Embryonic facial prominence (tissue), 1 donor: ENCODE measurements around the gene TMX1.
"Not testable (repeated sequence)": the region's sequence is repeated elsewhere in the genome, so short reads cannot be mapped to it uniquely, and the experiment has no call there.

Experiments used
- DNase-seq: peaks from one replicate; pipeline ENCODE4 v3.0.0-alpha.2; 2016; ENCODE audit errors: extremely low spot score

The TMX1 gene

GRCh38 chr14:51239813-51240803 lies at the start of gene TMX1:
Gene TMX1, plus strand, starts transcription at chr14:51240247. Its CDS starts 46 bp downstream, at chr14:51240293.
- peak; percentile 98 for DNase-seq

- DNase-seq, result no peak
Observed at GRCh38 chr14:51201890-51202289, 38.2 kb upstream of the TMX1 start.

DNA sequence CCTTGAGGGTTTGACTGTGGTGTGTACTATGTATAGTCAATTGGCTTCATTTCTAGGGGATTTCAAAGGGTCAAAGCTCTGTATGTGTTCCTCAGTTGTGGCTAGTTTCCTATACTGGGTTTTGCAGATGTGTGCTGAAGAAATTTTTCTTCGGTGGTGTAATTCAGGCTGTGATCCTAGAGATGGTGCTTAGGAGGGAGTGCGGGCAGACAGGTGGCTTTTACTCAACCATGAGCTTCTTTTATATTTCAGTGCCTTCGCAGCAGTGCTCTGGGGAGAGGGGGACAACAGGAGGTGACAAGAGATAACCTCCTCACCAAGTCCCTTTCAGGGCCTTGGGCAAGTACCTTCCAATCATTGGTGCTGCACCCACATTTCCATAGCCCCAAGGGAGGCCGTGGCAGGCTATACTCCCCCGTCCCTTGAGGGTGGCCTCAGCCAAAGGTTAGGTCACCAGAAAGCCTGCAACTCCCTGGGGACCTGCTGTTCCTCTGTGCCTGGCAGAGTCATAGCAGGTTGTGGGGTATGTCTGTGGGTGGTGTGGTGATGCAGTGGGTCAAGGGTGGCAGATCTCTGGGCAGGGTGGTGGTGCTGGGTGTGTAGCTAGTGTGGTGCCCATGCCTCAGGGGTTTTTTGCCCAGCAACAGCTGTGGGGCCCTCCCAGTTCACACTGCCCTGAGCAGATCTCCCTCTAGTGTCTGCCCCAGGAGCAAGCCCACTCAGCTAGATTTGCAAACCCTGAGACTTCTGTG lies 37.0 kb upstream of the TMX1 start:
- DNase-seq, result no peak

DNA sequence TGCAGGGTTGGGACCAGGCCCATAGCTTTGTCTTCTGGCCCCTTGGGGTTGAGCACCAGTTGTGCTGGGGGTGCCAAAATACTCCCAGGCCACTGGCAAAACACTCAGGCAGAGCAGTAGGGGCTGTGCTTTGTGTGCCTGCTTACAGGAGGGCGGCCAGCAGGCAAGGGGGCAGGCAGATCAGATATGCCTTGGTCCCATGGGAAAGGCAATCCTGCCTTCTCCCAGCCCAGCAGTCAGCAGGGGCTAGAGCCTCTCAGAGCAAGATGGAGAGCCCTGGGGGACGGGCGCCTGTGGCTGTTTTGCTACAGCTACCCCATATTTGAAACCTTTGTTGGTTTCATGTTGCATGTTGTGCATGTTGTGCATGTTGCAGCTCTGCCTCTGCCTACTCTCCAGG lies 36.2 kb upstream of the TMX1 start:
- DNase-seq, result no peak

DNA sequence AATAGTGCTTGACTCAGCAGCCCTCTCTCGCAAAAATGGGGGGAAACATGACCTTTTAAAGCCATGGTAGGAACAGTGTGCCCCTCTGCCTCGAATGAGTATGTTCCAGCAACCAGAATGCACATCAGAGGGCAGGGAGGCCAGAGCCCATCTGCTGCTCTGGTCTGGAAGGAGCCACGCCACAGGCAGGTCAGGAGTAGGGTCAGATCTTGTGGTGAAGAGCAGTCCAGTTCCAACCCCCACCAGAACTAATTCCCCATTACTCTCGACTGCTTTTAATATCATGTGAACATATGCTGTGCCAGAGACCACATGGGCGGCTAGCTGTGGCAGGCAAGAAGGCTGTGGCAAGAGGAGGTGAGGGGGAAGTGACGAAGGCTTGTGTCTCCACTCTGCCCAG lies 34.6 kb upstream of the TMX1 start:
- no peak for DNase-seq

- no peak for DNase-seq
Observed at GRCh38 chr14:51206462-51206861, 33.6 kb upstream of the TMX1 start.

DNA sequence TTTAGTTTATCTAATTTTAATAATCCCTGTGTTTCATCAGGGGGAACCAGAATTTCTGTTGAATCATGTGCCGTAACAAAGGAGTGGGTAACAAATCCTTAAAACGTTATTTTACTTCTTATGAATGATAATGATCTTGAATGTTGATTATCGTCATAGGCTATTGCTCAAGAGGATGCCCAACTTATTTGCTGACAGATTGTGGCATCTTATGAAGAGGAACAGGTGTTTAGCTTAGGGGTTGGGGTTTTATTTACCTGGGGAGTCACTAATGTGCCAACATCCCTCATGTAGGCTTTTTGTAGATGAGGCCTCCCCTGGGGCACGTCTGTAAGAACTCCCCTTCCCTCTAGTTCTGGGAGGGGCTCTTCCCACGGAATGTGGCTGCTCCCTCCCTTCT lies 32.4 kb upstream of the TMX1 start:
- no peak for DNase-seq

GRCh38 chr14:51208982-51209381 lies 31.1 kb upstream of the TMX1 start:
- DNase-seq, result no peak

GRCh38 chr14:51209457-51209856 lies 30.6 kb upstream of the TMX1 start:
- DNase-seq, result no peak

GRCh38 chr14:51210594-51210993 lies 29.5 kb upstream of the TMX1 start:
- DNase-seq, result no peak

- no peak for DNase-seq
Observed at GRCh38 chr14:51211149-51211548, 28.9 kb upstream of the TMX1 start.

GRCh38 chr14:51216602-51217001 lies 23.4 kb upstream of the TMX1 start:
- no peak for DNase-seq

DNA sequence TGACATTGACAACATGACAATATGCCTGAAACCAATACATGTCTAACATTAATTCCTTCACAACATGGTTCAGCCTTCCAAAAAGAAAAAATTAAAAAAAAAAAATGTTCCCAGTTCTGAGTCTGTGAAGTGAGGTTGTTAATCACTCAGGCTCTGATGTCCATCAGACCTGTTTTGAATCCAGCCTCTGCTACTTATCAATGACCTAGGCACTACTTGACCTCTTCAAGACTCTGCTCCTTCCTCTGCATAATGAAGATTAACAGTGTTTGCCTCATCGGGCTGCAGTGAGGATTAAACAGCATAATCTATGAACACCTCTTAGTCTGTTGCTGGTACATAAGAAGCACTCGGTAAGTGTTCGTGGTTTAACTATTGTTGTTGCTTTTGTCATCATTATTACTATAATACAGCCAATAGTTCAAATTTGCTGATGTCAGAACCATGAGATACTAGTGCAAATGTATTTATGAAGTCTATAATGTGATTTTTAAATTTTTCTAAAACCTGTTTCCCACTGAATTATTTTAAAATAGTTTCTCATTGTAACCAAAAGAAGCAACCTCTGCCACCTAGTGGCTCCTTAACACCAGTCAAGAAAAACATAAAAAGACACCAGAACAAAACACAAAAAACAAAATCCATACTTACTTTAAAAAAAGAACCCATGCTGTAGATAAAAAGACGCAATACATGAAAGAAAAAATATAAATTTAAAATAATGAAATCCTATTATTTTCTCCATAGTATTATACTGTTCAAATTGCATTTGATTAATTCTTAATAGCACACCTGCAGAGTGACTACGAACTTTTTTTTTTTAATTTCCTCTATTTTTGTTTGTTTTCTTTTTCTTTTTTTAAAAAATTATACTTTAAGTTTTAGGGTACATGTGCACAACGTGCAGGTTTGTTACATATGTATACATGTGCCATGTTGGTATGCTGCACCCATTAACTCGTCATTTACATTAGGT lies 20.3 kb upstream of the TMX1 start:
- peak; percentile 49 for DNase-seq

GRCh38 chr14:51223463-51223862 lies 16.6 kb upstream of the TMX1 start:
- DNase-seq, result not testable (repeated sequence)

DNA sequence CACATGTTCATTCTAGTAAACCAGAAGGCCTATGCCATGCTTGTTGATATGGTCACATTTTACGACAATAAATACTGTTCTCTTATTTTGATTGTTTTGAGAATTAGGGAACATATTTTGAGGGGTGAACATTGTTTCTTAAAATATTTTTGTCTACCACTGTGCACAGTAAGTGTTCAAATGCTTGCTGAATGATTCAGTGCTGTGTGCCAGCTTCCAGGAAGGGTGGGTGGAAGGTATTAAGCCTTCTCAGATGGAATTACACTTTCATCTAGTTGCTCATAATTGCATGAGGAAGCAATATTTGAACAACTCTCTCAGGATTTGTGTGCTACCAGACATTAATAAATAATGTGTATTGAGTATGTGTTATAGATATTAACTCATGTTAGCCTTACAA lies 15.5 kb upstream of the TMX1 start:
- no peak for DNase-seq

DNA sequence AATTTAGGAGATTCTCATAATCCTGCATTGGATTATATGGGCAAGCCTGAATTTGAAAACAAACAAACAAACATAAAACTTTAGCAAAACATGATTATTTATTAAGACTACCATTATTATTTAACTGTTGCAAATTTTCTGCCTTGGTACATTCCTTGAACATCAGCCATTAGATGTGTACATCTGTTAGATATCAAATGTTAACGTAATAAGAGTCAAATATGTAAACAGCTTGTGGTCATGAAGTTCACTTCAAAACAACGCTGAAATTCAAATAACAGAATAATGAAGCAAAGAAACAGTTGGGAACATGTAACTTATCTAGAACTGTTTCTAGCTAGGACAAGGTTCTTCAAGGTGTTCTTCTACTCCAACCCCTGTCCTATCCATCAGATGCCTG lies 14.3 kb upstream of the TMX1 start:
- DNase-seq, result no peak

GRCh38 chr14:51228391-51228790 lies 11.7 kb upstream of the TMX1 start:
- no peak for DNase-seq

DNA sequence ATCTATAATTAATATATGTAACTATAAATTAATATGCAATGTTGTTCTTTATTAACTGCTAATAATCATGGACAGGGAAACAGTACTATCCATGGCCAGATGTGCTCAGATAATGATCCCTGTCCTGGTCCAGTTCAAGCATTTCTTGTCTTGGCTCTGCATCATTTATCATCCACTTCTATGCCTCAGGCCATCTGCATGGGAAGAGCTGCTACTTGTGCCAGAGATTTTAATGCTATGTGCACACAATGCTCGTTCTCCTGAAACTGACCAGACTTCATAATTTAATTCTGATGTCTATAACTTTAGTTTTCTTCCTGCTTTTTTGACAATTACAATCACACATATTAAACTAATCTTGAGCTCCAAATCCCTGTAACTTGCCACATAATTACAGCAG lies 11.2 kb upstream of the TMX1 start:
- DNase-seq, result no peak

GRCh38 chr14:51236314-51236713 lies 3.7 kb upstream of the TMX1 start:
- DNase-seq, result no peak

- no peak for DNase-seq
Observed at GRCh38 chr14:51240804-51241380, 845 bp downstream of the TMX1 start.
